ENCODE data around the gene ZNF646.

- TF ChIP-seq, protein P1, sequence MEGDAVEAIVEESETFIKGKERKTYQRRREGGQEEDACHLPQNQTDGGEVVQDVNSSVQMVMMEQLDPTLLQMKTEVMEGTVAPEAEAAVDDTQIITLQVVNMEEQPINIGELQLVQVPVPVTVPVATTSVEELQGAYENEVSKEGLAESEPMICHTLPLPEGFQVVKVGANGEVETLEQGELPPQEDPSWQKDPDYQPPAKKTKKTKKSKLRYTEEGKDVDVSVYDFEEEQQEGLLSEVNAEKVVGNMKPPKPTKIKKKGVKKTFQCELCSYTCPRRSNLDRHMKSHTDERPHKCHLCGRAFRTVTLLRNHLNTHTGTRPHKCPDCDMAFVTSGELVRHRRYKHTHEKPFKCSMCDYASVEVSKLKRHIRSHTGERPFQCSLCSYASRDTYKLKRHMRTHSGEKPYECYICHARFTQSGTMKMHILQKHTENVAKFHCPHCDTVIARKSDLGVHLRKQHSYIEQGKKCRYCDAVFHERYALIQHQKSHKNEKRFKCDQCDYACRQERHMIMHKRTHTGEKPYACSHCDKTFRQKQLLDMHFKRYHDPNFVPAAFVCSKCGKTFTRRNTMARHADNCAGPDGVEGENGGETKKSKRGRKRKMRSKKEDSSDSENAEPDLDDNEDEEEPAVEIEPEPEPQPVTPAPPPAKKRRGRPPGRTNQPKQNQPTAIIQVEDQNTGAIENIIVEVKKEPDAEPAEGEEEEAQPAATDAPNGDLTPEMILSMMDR (IDR thresholded peaks at IDR 0.05), result no peak
- no peak for TF ChIP-seq ZFX (IDR thresholded peaks at IDR 0.05; ENCODE audit: borderline replicate concordance)
Measured at GRCh38 chr16:31033709-31034492, 40.3 kb upstream of the ZNF646 start.
